Measurements from ENCODE around the gene PDE11A. TPM values are rescaled to one million over a fixed set of nuclear protein-coding genes. Genes with fewer than 3 reads are reported as not detected.
A peak's percentile ranks its signal among the peaks of the same experiment; 100 is the strongest.
"Not testable (repeated sequence)": the region's sequence is repeated elsewhere in the genome, so short reads cannot be mapped to it uniquely, and the experiment has no call there.

PDE11A gene
- total and polyA plus RNA-seq, 4 donors = 1.0 to 5.9 (median 1.7) TPM

GRCh38 chr2:177785143-177785542 is 287.4 kb downstream of the PDE11A start:
- WGBS = 84% methylated on average over 6 of the region's 6 CpGs
- not testable (repeated sequence) for H3K4me3 ChIP-seq (ENCODE audit: low read depth in 1 of 3, low read length in 3 of 3); H3K9me3 ChIP-seq (ENCODE audit: control insufficient read depth in 4 of 4, low read length in 3 of 4); H3K9ac ChIP-seq (ENCODE audit: low read depth in 1 of 2, low read length in 2 of 2); DNase-seq (ENCODE audit: low spot score); H3K4me1 ChIP-seq (ENCODE audit: control insufficient read depth in 4 of 4, insufficient read depth in 4 of 4, low read length in 3 of 4); H3K27me3 ChIP-seq (ENCODE audit: control insufficient read depth in 4 of 4, insufficient read depth in 4 of 4, low read length in 3 of 4); H3K36me3 ChIP-seq (ENCODE audit: control insufficient read depth in 4 of 4, insufficient read depth in 3 of 4, low read depth in 1 of 4, low read length in 3 of 4); H3K27ac ChIP-seq (ENCODE audit: low read depth in 1 of 2, low read length in 2 of 2)

- Histone ChIP-seq H3K36me3 (ENCODE audit: control insufficient read depth in 4 of 4, insufficient read depth in 3 of 4, low read depth in 1 of 4, low read length in 3 of 4) (no peaks in the 10 kb centered on the region), H3K9me3 (ENCODE audit: control insufficient read depth in 4 of 4, low read length in 3 of 4) (no peaks in the 10 kb centered on the region), H3K27me3 (ENCODE audit: control insufficient read depth in 4 of 4, insufficient read depth in 4 of 4, low read length in 3 of 4) (no peaks in the 10 kb centered on the region), H3K4me1 (ENCODE audit: control insufficient read depth in 4 of 4, insufficient read depth in 4 of 4, low read length in 3 of 4) (peaks cover 0 to 3% (median 1%) of the 10 kb centered on the region in 4 donors), H3K9ac (ENCODE audit: low read depth in 1 of 2, low read length in 2 of 2) (no peak overlapping the region), H3K27ac (ENCODE audit: low read depth in 1 of 2, low read length in 2 of 2) (no peak overlapping the region), H3K4me3 (ENCODE audit: low read depth in 1 of 3, low read length in 3 of 3) (no peak overlapping the region)
- TF ChIP-seq NR2F2 (IDR thresholded peaks at IDR 0.05) (no peak), ZBTB33 (IDR thresholded peaks at IDR 0.05) (no peak), CTCF (IDR thresholded peaks at IDR 0.05; ENCODE audit: low read depth, low read length, missing input control) (no peak), EGR1 (IDR thresholded peaks at IDR 0.05; ENCODE audit: low read depth in 2 of 2) (no peak), RXRA (IDR thresholded peaks at IDR 0.05) (no peak), RAD21 (IDR thresholded peaks at IDR 0.05) (no peak), ATF3 (IDR thresholded peaks at IDR 0.05) (no peak), HNF4A (conservative IDR thresholded peaks at IDR 0.05) (no peak), FOXA1 (IDR thresholded peaks at IDR 0.05) (no peak), GABPA (IDR thresholded peaks at IDR 0.05 in 1 of 2, conservative IDR thresholded peaks at IDR 0.05 in 1 of 2) (no peak), MAX (IDR thresholded peaks at IDR 0.05) (no peak), JUND (IDR thresholded peaks at IDR 0.05) (no peak), YY1 (IDR thresholded peaks at IDR 0.05) (no peak)
- no peak for DNase-seq (ENCODE audit: low spot score)
- WGBS = 46% methylated on average over 1 of the region's 1 CpG
These were observed 287.9 kb downstream of the PDE11A start for GRCh38 chr2:177784745-177785067.

GRCh38 chr2:177783835-177784744 is 288.5 kb downstream of the PDE11A start:
- no peak for DNase-seq (ENCODE audit: low spot score)
- Histone ChIP-seq H3K9me3 (ENCODE audit: control insufficient read depth in 4 of 4, low read length in 3 of 4) (no peaks in the 10 kb centered on the region), H3K36me3 (ENCODE audit: control insufficient read depth in 4 of 4, insufficient read depth in 3 of 4, low read depth in 1 of 4, low read length in 3 of 4) (no peaks in the 10 kb centered on the region), H3K9ac (ENCODE audit: low read depth in 1 of 2, low read length in 2 of 2) (peak overlapping the region in 1 of 2 donors; percentile 67), H3K27ac (ENCODE audit: low read depth in 1 of 2, low read length in 2 of 2) (peak overlapping the region in 1 of 2 donors; percentile 12), H3K4me3 (ENCODE audit: low read depth in 1 of 3, low read length in 3 of 3) (peak overlapping the region in 1 of 3 donors; percentile 29), H3K4me1 (ENCODE audit: control insufficient read depth in 4 of 4, insufficient read depth in 4 of 4, low read length in 3 of 4) (peaks cover 0 to 3% (median 1%) of the 10 kb centered on the region in 4 donors), H3K27me3 (ENCODE audit: control insufficient read depth in 4 of 4, insufficient read depth in 4 of 4, low read length in 3 of 4) (no peaks in the 10 kb centered on the region)
- TF ChIP-seq RXRA (IDR thresholded peaks at IDR 0.05) = peak in 1 of 2 donors; percentile 18
- TF ChIP-seq HNF4A (conservative IDR thresholded peaks at IDR 0.05) = peak; percentile 24 to 32
- TF ChIP-seq GABPA (IDR thresholded peaks at IDR 0.05 in 1 of 2, conservative IDR thresholded peaks at IDR 0.05 in 1 of 2) = no peak
- peak; percentile 35 for TF ChIP-seq SP1 (IDR thresholded peaks at IDR 0.05)
- TF ChIP-seq YY1 (IDR thresholded peaks at IDR 0.05) = peak; percentile 33
- WGBS = 27% methylated on average over 2 of the region's 2 CpGs
